Stimulated activated CD4-positive, alpha-beta T cell treated with anti-CD3 and anti-CD28 coated beads, Interleukin-1b, Interleukin-23, amount 100 ng/mL, for 1 hour (primary cell): ENCODE data around the gene TMEM154.

Source experiments
- DNase-seq, 2 donors: peaks; one replicate each; pipeline ENCODE4 v3.0.0-alpha.2; 2020; ENCODE audit warnings: low read depth in 2 of 2

The TMEM154 gene

GRCh38 chr4:152629908-152630307 is 49.9 kb downstream of the TMEM154 start:
- DNase-seq: no peak

DNA sequence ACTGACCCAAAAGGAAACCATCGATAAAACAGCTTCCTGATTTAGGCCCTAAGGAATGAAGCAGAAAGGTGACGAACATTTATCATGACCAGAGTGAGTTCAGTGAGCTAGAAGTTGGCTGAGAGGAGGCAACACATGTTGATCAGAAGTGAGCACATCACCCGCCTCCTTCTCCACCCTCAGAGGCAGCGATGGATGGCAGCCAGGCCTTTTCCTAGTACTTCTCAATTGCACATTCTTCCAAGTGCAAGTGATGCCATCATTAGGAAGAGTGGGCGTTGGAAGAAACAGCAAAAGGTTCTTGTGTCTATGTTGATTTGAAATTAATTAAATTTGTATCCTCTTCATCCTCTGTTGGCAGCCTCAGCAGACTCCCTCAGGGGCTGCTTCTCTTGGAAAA is 51.7 kb downstream of the TMEM154 start:
- no peak for DNase-seq

GRCh38 chr4:152626790-152627189 is 53.0 kb downstream of the TMEM154 start:
- no peak for DNase-seq

- DNase-seq: no peak
These were observed 58.9 kb downstream of the TMEM154 start for GRCh38 chr4:152620915-152621314.

DNA sequence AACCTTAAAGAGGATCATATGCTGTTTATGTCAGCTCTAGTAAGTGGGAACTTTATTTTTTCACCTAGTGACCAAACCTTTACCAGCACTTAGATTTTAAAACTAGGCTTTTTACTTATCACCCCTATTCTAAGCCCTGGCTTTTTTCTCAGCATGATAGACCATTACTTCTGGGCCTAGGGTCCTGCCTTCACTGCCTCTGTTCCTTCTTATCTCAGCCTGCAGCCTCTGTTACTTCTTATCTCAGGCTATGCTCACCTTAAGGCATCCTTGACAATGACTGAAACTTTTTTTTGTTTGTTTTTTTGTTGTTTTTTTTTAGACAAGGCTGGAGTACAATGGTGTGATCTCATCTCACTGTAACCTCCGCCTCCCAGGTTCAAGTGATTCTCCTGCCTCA is 59.6 kb downstream of the TMEM154 start:
- DNase-seq: no peak

GRCh38 chr4:152619556-152619955 is 60.2 kb downstream of the TMEM154 start:
- no peak for DNase-seq

DNA sequence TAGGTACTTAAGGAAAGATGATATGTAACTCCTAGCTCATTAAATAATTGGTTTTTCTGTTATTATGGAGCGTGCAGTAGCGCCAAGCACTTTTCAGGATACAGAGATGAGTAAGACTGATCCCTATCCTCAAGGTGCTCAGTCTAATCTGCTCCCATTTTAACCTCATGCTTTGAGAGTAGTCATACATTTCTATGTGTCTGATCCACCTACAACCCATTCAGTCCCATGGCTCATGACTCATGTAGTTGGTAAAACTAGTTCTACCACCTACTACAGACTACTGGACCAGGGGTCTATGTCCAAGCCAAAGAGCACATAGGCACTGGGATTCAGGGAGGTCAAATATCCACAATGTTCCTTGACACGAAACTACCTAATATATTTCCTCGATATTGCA is 60.8 kb downstream of the TMEM154 start:
- DNase-seq: no peak

DNA sequence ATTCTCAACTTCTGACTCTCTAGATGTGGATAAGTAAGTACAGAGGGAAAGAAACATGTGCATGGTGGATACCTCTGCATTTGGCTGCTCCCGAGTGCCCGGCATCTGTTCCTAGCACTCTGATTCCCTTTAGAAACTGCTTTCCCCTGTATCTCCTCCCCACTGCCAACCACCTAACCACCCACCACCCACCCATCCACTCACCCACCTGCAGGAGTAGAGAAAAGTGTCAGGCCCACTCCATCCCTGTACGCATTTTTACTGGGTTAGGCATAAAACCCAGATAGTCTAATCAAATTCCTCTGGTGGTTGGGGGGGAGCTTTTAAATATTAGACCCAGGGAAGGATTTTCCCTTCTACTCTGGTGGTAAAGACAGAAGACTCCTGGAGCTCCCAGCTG is 63.0 kb downstream of the TMEM154 start:
- DNase-seq: no peak

GRCh38 chr4:152613841-152614721 is 65.7 kb downstream of the TMEM154 start:
- no peak for DNase-seq

- no peak for DNase-seq
These were observed 66.4 kb downstream of the TMEM154 start for GRCh38 chr4:152613351-152613750.

- DNase-seq: no peak
These were observed 69.7 kb downstream of the TMEM154 start for GRCh38 chr4:152610131-152610530.

DNA sequence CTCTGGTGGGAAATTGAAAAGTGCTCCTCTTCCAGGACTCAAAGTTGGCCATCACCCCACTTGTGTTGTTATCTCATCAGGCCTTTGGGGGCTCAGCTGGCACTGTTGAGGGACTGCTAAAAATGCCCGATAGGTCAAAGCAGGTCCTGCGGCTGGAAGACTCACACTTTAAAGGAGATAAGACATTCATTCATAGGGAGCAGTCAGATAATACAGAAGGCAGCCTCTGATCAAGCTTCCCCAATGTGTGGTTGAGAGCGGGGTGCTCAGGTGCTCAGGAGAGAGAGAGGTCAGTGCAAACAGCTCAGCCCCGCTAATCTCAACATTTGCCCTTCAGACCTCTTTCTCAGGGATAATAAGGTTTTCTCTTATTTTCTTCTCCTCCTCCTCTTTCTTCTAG is 70.3 kb downstream of the TMEM154 start:
- DNase-seq: no peak

DNA sequence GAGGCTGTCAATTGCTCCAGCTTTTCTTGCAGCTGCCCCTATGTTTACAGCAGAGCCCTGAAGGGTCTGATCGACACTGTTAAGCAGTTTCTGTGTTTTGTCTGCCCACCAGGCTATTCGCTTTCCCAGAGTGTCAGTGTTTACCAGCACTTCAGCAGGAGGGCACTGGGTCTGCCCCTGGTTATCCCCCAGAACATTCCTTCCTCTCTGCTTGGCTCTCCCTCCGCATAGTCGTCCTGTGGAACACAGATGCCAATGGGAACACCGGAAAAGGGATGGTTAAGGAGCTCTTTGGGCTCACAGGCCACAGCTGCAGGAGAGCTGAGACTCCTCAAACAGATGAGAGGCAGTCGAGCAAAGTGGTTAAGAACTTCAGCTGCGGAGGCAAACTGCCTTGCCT is 72.6 kb downstream of the TMEM154 start:
- DNase-seq: no peak

DNA sequence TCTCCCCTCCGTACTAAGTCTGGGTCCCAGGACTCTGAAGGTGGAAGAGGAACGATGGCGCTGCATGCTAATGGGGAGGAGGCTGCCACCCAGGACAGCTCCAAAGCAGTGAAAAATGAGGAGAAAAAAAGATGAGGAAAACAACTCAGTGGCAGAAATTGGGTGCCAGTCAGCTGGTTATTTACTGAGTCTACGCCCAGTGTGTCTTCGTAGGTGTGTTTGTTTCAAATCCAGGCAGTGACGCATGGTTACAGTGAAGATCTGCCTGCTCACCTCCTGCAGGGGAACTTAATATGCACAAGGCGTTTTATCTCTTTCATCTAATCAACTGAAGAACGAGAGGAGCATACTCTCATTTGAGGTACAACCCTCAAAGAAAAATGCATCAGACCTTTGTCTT is 73.0 kb downstream of the TMEM154 start:
- DNase-seq: no peak

GRCh38 chr4:152605641-152606335 is 74.0 kb downstream of the TMEM154 start:
- DNase-seq: no peak

DNA sequence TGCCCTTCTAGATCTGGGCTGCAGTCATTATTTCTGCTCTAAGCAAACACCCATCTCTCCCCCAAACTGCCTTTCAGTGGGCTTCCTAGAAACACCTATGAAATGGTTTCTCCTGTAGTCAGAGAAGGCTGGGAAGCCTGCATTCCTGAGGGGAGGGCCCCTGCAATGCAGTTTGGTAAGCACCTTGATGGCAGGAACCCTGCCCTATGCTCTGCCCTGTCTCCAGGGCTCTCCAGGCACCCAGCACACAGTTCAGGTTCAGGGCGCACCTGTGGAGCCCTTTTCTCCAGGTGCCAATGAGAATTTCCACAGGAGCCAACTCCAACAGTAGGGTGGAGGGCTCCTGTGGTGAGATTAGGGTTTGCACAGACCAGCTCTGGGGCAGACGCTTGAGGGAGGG is 74.8 kb downstream of the TMEM154 start:
- no peak for DNase-seq

GRCh38 chr4:152601156-152601555 is 78.6 kb downstream of the TMEM154 start:
- no peak for DNase-seq

- DNase-seq: no peak
These were observed 80.2 kb downstream of the TMEM154 start for GRCh38 chr4:152599636-152600035.

DNA sequence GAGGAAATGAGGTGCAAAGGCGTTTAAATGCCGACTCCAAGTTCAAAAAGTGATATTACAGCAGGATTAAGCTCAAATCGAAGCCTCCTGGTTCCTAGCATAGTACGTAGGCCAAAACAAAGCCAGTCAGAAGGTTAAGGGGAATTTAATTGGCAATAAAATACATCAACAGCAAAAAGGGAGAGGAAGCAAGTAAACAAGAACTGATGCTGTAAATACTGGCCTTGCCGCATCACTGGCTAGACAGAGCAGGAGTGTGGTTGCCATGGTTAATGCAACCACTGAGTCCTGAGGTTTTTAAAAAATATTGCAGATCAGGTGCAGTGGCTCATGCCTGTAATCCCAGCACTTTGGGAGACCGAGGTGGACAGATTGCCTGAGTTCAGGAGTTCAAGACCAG is 80.7 kb downstream of the TMEM154 start:
- DNase-seq: no peak

- no peak for DNase-seq
These were observed 81.3 kb downstream of the TMEM154 start for GRCh38 chr4:152598454-152598853.

- no peak for DNase-seq
These were observed 84.5 kb downstream of the TMEM154 start for GRCh38 chr4:152594978-152595925.

DNA sequence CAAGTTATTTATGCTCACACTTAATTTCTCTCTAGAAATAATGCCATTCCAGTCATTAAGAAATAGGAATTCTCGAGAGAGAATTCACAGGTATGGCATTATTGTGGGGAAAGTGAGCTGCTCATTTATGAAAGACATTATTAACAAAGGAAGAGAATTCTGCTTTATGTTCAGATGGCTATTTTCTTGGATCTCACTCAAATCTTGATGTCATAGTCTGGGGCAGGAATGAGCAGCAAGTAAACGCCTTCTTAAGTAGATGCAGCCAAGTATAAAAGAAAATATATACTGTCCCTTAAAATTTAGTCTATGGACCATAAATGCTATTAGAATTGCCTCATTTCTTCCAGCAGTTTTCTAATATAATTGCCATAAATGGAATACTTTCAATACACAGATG is 85.7 kb downstream of the TMEM154 start:
- DNase-seq: no peak
